ENCODE measurements around the gene PRRG2. TPM values are rescaled to one million over a fixed set of nuclear protein-coding genes. Genes with fewer than 3 reads are reported as not detected.

The PRRG2 gene
- total and polyA plus RNA-seq, 9 of the 15 experiments (the other 6 are each of a cell fraction or from before 2014, with no cell fraction given), result 0.06 to 1.1 (median 0.33) TPM

- peak; percentile 55 for TF ChIP-seq MAFK (IDR thresholded peaks at IDR 0.05; ENCODE audit: low read length)
- TF ChIP-seq CEBPB (tag; IDR thresholded peaks at IDR 0.05), result no peak
- TF ChIP-seq WHSC1 (IDR thresholded peaks at IDR 0.05; ENCODE audit: low read length), result no peak
- TF ChIP-seq ZNF316 (IDR thresholded peaks at IDR 0.05), result peak; percentile 89
- TF ChIP-seq ZNF57 (CRISPR knock-in tag; IDR thresholded peaks at IDR 0.05), result no peak
- TF ChIP-seq PHF8 (IDR thresholded peaks at IDR 0.05; ENCODE audit: borderline replicate concordance, low read length), result no peak
- no peak for TF ChIP-seq ZNF311 (CRISPR knock-in tag; IDR thresholded peaks at IDR 0.05)
- no peak for TF ChIP-seq ZNF551 (CRISPR knock-in tag; IDR thresholded peaks at IDR 0.05)
- no peak for TF ChIP-seq ZBTB5 (IDR thresholded peaks at IDR 0.05)
- TF ChIP-seq EP300 (IDR thresholded peaks at IDR 0.05; ENCODE audit: low read length), result no peak
- no peak for TF ChIP-seq ZNF592 (IDR thresholded peaks at IDR 0.05)
- TF ChIP-seq U2AF2 (optimal IDR thresholded peaks at IDR 0.05; ENCODE audit: low read depth, low read length), result no peak
- no peak for TF ChIP-seq ZNF512 (tag; IDR thresholded peaks at IDR 0.05)
- no peak for TF ChIP-seq RBBP5 (IDR thresholded peaks at IDR 0.05; ENCODE audit: borderline replicate concordance, insufficient read depth, low read length, poor library complexity, severe bottlenecking)
- no peak for TF ChIP-seq MCM3 (IDR thresholded peaks at IDR 0.05)
- TF ChIP-seq NBN (IDR thresholded peaks at IDR 0.05; ENCODE audit: low read depth), result no peak
- no peak for TF ChIP-seq ATF6 (CRISPR knock-in tag; IDR thresholded peaks at IDR 0.05)
- TF ChIP-seq ZNF707 (CRISPR knock-in tag; conservative IDR thresholded peaks at IDR 0.05), result peak; percentile 78
Observed at GRCh38 chr19:49574206-49574755, 6.8 kb upstream of the PRRG2 start (continued).
